ENCODE measurements around the gene CLDN5. TPM values are rescaled to one million over a fixed set of nuclear protein-coding genes. Genes with fewer than 3 reads are reported as not detected.

CLDN5 gene
- total RNA-seq, 1 donor from 2014 or later, result 27.5 TPM

DNA sequence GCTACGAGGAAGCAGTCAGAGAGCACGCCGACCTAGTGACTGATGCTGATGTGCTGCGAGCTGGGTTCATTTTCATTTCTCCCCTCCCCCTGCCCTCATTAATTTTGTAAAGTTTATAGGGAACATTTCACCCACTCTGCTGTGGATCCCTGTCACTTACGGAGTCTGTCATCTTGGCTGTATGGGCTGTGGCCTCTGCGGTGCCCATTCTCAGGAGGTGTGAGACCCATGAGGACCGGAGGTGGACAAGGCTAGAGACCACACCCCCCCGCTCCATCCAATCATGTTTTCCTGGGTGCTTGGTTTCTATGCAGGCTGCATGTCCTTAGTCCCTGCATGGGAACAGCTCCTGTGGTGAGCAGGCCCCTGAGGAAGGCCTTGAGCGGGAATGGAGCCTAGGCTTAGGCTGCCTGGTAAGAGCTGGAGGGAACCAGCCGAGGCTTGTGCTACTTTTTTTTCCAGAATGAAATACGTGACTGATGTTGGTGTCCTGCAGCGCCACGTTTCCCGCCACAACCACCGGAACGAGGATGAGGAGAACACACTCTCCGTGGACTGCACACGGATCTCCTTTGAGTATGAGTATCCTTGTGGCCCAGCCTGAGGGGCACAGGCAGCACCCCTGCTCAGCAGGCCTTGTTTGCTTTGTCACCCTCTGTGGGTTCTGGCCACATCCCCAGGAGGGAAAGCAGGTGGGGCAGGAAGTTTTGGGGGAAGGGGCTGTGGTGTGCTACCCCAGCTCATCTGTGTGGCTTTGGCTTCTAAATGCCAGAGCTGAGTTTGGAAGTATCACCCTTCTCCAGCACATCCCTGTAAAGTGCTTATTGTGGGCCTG, 19.1 kb downstream of the CLDN5 start:
- DNase-seq (ENCODE audit: low spot score), result no peak

- DNase-seq (ENCODE audit: low spot score), result no peak
Observed at GRCh38 chr22:19503869-19504268, 20.3 kb downstream of the CLDN5 start.

DNA sequence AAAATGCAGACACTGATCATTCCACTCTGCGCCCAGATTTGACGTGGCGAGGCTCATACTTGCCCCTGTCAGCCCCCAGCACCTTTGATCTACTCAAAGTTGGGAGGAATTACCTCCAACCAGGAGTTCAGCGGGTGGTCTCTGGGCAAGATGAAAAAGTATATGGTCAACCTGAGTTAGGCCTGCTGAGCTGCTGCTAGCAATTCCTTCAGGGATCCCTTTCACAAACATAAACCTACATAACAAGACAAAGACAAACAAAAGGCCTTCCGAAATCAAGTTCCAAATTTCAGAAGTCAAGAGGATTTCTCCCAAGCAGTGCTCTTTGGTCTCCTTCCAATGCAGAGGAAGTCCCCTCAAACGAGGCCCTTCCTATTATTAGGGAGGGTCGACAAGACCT, 20.8 kb downstream of the CLDN5 start:
- DNase-seq (ENCODE audit: low spot score), result no peak

GRCh38 chr22:19501897-19502447, 22.2 kb downstream of the CLDN5 start:
- no peak for DNase-seq (ENCODE audit: low spot score)

DNA sequence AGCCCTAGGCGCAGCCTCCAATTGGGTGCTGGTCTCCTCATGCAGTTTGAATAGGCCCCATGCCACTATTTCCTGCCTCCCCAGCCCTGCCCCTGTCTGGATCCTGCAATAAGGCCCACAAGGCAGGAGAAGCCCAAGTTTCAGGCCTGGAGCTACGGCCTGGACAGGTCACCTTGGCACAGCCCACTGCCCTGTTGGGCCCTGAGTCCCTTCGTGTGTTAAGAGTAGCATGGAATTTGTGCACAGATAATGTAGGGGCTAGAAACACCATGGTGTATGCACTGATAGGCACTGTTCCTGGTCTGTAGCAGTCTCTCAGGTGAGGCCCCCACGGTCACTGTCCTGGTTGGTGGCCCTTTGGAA, 24.3 kb downstream of the CLDN5 start:
- DNase-seq (ENCODE audit: low spot score), result no peak

GRCh38 chr22:19499236-19499879, 24.9 kb downstream of the CLDN5 start:
- DNase-seq (ENCODE audit: low spot score), result no peak

DNA sequence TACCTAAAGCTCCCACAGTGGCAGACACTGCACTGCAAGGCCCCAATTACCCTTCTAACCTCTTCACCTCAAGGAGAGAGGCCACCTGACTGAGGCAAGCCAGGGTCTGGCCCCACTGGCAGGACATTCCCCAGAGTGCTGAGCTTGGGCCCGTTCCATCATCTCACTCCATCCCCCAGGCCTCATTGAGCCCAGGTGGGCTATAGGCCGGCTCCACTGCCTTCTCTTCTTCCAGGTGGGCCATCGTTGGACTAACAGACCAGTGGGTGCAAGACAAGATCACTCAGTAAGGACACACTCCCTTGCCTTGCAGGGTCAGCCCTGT, 25.4 kb downstream of the CLDN5 start:
- DNase-seq (ENCODE audit: low spot score), result no peak

DNA sequence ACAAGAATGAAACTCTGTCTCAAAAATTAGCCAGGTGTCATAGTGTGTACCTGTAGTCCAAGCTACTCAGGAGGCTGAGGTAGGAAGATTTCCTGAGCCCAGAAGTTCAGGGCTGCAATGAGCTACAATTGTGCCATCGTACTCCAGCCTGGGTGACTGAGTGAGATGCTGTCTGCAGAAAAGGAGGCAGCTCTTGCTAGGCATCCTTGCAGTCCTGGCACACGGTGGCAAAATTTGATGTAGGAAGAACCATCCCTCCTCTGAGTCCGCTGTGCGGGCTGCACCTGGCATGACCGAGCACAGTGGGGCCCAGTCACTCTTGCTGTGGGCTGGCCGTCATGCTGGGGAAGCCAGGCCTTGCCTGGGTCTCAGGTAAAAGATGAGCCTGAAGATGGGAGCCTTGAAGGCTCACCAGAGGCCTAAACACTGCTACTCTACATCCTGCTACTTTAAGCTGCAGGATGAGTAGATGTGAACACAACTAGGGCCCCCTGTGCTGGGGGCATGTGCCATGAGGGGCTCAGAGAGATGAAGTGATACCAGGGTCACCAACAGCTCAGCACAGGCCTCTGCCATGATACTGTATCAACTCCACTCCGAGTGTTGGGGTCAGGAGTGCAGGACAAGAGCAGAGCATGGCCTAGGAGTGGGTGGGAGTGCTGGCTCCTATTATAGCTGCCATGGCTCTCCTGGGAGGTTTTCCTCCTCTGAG, 25.9 kb downstream of the CLDN5 start:
- no peak for DNase-seq (ENCODE audit: low spot score)

DNA sequence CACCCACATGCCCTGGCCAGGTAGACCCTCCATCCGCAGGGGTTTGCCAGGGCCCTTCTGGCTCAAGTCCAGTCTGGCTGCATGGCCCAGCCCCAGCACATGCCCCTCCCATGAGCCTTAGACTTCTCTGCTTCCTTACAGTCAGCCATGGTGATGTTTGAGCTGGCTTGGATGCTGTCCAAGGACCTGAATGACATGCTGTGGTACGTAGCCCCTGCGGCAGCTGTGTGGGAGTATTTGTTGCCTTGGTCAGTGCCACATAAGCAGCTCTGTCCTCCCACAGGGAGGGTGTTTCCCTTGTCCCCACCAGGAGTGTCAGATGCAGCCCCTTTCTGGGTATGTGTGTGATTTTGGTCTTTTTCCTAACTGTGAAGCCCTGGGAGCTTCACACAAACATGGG, 27.0 kb downstream of the CLDN5 start:
- no peak for DNase-seq (ENCODE audit: low spot score)

- DNase-seq (ENCODE audit: low spot score), result no peak
Observed at GRCh38 chr22:19496324-19496630, 27.9 kb downstream of the CLDN5 start.

DNA sequence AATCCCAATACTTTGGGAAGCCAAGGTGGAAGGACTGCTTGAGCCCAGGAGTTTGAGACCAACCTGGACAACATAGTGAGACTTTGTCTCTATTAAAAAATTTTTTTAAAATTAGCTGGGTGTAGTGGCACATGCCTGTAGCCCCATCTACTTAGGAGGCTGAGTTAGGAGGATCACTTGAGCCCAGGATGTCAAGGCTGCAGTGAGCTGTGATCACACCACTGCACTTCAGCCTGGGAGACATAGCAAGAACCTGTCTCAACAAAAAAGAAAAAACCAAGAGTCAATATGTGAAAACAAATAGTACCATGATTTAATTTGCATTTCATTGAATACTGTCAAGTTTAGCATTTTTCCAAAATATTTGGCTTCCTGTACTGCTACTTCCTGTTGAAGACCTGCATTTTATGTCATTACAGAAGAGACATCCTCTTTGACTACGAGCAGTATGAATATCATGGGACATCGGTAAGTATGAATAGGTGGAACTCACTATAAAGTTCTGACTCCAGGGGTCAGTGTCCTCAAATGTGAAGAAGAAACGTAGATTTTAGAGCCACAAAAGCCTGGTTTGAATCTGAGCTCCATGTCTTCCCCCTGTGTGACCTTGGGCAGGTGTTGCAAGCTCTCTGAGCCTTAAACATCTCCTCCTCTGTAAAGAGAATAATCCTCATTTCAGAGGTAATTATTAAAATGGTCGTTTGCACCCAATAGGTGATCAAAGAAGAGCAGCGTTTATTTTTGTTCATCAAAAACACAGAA, 28.5 kb downstream of the CLDN5 start:
- DNase-seq (ENCODE audit: low spot score), result no peak

- no peak for DNase-seq (ENCODE audit: low spot score)
Observed at GRCh38 chr22:19494676-19495173, 29.5 kb downstream of the CLDN5 start.

GRCh38 chr22:19494001-19494560, 30.1 kb downstream of the CLDN5 start:
- DNase-seq (ENCODE audit: low spot score), result no peak

DNA sequence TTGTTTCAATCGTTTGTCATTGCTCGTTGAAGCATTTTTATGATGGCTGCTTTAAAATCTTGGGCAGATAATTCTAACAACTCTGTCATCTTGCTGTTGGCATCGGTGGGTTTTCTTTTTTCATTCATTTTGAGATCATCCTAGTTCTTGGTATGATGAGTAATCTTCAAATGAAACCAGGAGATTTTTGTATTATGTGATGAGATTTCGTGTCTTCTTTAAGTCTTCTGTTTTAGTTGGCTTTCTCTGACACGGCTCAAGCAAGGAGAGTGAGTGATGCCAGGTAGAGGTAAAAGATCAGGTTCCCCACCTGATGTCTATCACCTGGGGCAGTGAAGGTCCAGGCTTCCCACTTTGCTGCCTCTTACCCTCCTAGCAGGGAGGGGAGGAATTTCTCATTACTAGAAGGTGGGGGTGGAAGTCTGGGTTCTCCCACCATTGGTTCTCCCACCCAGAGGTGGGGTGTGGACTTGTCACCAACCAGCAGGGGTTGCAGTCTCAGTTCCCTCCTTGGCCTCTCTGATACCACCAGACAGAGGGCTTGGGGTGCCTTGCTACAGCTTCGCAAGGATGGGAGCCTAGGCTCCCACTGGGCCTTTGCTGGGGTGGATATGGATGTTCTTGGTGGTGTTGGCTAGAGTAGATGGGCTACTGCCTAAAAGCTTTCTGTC, 31.6 kb downstream of the CLDN5 start:
- no peak for DNase-seq (ENCODE audit: low spot score)

GRCh38 chr22:19490628-19491230, 33.5 kb downstream of the CLDN5 start:
- no peak for DNase-seq (ENCODE audit: low spot score)

GRCh38 chr22:19488884-19489843, 35.0 kb downstream of the CLDN5 start:
- DNase-seq (ENCODE audit: low spot score), result no peak

GRCh38 chr22:19488285-19488684, 35.9 kb downstream of the CLDN5 start:
- DNase-seq (ENCODE audit: low spot score), result no peak

GRCh38 chr22:19483481-19484244, 40.5 kb downstream of the CLDN5 start:
- no peak for DNase-seq (ENCODE audit: low spot score)

DNA sequence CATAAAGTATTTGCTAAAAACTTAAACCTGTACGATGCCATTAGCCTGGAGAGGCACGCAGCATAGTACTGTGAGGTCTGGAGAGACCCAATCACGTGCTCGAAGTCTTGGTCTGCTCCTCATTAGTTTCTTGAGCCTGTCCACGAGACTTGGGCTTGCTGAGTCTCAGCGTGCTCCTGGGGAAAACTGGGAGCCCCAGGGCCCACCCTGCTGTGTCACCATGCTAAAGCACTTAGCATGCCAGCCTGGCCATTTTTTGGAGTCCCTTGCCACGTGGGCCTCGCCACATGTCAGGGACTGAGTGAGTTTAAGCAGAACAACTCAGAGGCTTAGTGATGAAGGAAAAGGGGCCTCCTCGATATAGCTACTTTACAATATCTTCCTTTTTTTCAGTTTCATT, 41.9 kb downstream of the CLDN5 start:
- DNase-seq (ENCODE audit: low spot score), result no peak

Data from mucosa of gallbladder (tissue), 1 donor.